Mononuclear cell (primary cell): ENCODE results near the gene WDFY1. TPM values are rescaled to one million over a fixed set of nuclear protein-coding genes. Genes with fewer than 3 reads are reported as not detected.
A peak's percentile ranks its signal among the peaks of the same experiment; 100 is the strongest.

Experiments
- H3K27me3 ChIP-seq: 2 replicates; pipeline ENCODE4 v1.6.0; 2011; ENCODE audit warnings: low read length, control low read depth; ENCODE audit not compliant: insufficient read depth
- H3K4me1 ChIP-seq: 2 replicates; pipeline ENCODE4 v1.5.1; 2011; ENCODE audit warnings: mild to moderate bottlenecking, low read length, control low read depth; ENCODE audit not compliant: insufficient read depth
- H3K4me3 ChIP-seq: 2 replicates; pipeline ENCODE4 v1.5.1; 2011; ENCODE audit warnings: mild to moderate bottlenecking, low read length, moderate library complexity
- H3K9me3 ChIP-seq: 2 replicates; pipeline ENCODE4 v1.5.1; 2011; ENCODE audit warnings: low read depth, mild to moderate bottlenecking, control low read depth, low read length
- total RNA-seq: library from RNA; depleted of rRNA; stranded (reverse); fragments of >200 nt; gene quantifications from one replicate; pipeline ENCODE4 v1.2.3, GENCODE V29; 2012

The WDFY1 gene
- total RNA-seq, result 103 TPM

DNA sequence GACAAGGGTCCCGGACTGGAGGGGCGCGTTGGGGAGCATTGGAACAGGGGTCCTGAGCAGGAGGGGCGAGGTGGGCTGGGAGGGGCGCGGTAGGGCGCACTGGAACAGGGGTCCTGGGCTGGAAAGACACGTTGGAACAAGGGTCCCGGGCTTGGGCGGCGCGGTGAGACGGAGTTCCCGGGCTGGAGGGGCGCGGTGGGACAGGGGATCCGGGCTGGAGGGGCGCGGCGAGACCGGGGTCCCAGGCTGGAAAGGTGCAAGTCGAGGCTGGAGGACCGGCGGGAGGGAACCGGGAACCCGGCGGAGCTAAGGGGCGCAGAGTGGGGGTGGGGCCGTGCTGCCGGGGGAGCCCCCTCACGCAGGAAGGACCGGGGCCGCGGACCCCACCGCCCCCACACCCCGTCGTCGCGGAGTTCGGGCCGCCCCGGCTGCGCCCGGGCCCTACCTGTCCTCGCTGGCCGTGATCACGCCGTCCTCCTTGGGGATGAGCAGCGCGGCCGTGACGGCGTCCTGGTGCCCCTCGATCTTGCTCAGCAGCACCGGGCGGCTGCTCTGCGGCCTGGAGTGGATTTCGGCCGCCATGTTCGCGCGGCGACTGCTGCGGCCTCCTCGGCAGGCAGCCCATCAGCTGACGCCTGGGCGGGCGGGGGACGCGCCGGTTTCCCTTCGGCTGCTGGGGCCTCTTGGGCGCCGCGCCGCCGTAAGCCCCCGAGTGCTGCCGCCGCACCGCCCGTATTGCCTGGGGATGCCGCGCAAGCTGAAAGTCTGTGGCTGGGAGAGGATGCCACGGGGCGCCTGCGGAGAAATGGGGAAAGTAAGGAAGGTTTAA is at the start of gene WDFY1:
Gene WDFY1 (minus strand): TSS at position 633 of the 829 bp plus-strand sequence. CDS start 51 bp downstream, at position 582.
- no peaks in the 10 kb centered on the region for H3K9me3 ChIP-seq
- peaks cover 40% of the 10 kb centered on the region for H3K4me1 ChIP-seq
- peak within 1 kb of the TSS; percentile 88 for H3K4me3 ChIP-seq
- H3K27me3 ChIP-seq, result no peaks in the 10 kb centered on the region

GRCh38 chr2:223994562-223995162 is 49.5 kb upstream of the WDFY1 start:
- Histone ChIP-seq H3K4me3 (no peak overlapping the region), H3K27me3 (no peaks in the 10 kb centered on the region), H3K4me1 (no peaks in the 10 kb centered on the region), H3K9me3 (no peaks in the 10 kb centered on the region)

- no peak overlapping the region for H3K4me3 ChIP-seq
- no peaks in the 10 kb centered on the region for H3K4me1 ChIP-seq
- no peaks in the 10 kb centered on the region for H3K9me3 ChIP-seq
- H3K27me3 ChIP-seq, result no peaks in the 10 kb centered on the region
Measured at GRCh38 chr2:223993634-223994232, 48.6 kb upstream of the WDFY1 start.

DNA sequence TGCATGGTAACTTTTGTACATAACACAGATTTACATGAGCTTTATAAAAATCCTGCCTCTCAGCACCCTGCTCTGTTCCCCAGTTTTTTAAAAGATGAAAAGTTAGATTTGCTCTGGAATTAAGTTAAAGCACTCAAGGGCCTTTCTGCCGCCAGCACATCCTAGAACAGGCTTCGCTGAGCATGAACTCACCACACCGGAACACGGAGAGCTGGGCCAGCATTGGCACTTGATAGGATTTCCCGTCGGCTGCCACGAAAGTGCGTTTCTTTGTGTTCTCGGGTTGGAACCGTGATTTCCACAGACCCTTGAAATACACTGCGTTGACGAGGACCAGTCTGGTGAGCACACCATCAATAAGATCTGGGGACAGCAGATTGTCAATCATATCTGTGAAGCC is 46.5 kb upstream of the WDFY1 start:
- Histone ChIP-seq H3K4me3 (no peak overlapping the region), H3K4me1 (no peaks in the 10 kb centered on the region), H3K9me3 (no peaks in the 10 kb centered on the region), H3K27me3 (no peaks in the 10 kb centered on the region)

GRCh38 chr2:223989856-223990232 is 44.7 kb upstream of the WDFY1 start:
- Histone ChIP-seq H3K27me3 (no peaks in the 10 kb centered on the region), H3K9me3 (no peaks in the 10 kb centered on the region), H3K4me3 (no peak overlapping the region)

GRCh38 chr2:223989206-223989855 is 44.2 kb upstream of the WDFY1 start:
- Histone ChIP-seq H3K9me3 (no peaks in the 10 kb centered on the region), H3K27me3 (no peaks in the 10 kb centered on the region), H3K4me3 (no peak overlapping the region), H3K4me1 (no peaks in the 10 kb centered on the region)

More at GRCh38 chr2:223989856-223990232, 44.7 kb upstream of the WDFY1 start:
- H3K4me1 ChIP-seq, result no peaks in the 10 kb centered on the region

- Histone ChIP-seq H3K27me3 (no peaks in the 10 kb centered on the region), H3K4me3 (no peak overlapping the region), H3K9me3 (no peaks in the 10 kb centered on the region), H3K4me1 (no peaks in the 10 kb centered on the region)
Measured at GRCh38 chr2:223981241-223981640, 36.1 kb upstream of the WDFY1 start.

GRCh38 chr2:223980803-223981202 is 35.7 kb upstream of the WDFY1 start:
- Histone ChIP-seq H3K27me3 (no peaks in the 10 kb centered on the region), H3K4me1 (no peaks in the 10 kb centered on the region), H3K4me3 (no peak overlapping the region), H3K9me3 (no peaks in the 10 kb centered on the region)

GRCh38 chr2:223980397-223980735 is 35.2 kb upstream of the WDFY1 start:
- H3K9me3 ChIP-seq, result no peaks in the 10 kb centered on the region
- H3K27me3 ChIP-seq, result no peaks in the 10 kb centered on the region

GRCh38 chr2:223979730-223980396 is 34.7 kb upstream of the WDFY1 start:
- H3K4me1 ChIP-seq, result no peaks in the 10 kb centered on the region
- no peaks in the 10 kb centered on the region for H3K9me3 ChIP-seq
- H3K4me3 ChIP-seq, result no peak overlapping the region
- H3K27me3 ChIP-seq, result no peaks in the 10 kb centered on the region

More at GRCh38 chr2:223980397-223980735, 35.2 kb upstream of the WDFY1 start:
- Histone ChIP-seq H3K4me3 (no peak overlapping the region), H3K4me1 (no peaks in the 10 kb centered on the region)

GRCh38 chr2:223978451-223978850 is 33.3 kb upstream of the WDFY1 start:
- no peaks in the 10 kb centered on the region for H3K4me1 ChIP-seq
- no peaks in the 10 kb centered on the region for H3K27me3 ChIP-seq
- H3K4me3 ChIP-seq, result no peak overlapping the region
- no peaks in the 10 kb centered on the region for H3K9me3 ChIP-seq

DNA sequence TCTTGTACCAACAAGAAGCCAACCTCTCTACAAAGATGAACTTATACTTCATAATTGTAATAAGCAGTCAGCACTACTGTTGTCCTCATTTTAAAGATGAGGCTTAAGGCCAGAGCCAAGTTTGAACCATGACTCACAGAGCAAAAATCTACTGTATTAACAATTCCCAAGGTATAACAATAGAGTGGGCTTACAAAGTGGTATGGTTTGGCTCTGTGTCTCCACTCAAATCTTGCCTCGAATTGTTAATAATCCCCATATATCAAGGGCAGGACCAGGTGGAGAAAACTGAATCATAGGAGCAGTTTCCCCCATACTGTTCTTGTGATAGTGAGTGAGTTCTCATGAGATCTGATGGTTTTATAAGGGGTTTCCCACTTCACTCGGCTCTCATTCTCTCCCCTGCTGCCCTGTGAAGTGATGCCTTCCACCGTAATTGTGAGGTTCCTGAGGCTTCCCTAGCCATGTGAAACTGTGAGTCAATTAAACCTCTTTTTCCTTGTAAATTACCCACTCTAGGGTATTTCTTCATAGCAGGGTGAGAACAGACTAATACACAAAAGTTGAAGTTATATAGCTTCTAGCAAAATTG is 31.6 kb upstream of the WDFY1 start:
- Histone ChIP-seq H3K27me3 (no peaks in the 10 kb centered on the region), H3K9me3 (no peaks in the 10 kb centered on the region), H3K4me3 (no peak overlapping the region), H3K4me1 (no peaks in the 10 kb centered on the region)

- Histone ChIP-seq H3K4me1 (no peaks in the 10 kb centered on the region), H3K27me3 (no peaks in the 10 kb centered on the region), H3K9me3 (no peaks in the 10 kb centered on the region), H3K4me3 (no peak overlapping the region)
Measured at GRCh38 chr2:223973606-223974005, 28.5 kb upstream of the WDFY1 start.

- Histone ChIP-seq H3K4me3 (no peak overlapping the region), H3K9me3 (no peaks in the 10 kb centered on the region), H3K4me1 (no peaks in the 10 kb centered on the region), H3K27me3 (no peaks in the 10 kb centered on the region)
Measured at GRCh38 chr2:223972656-223973102, 27.5 kb upstream of the WDFY1 start.
